Neural cell (in vitro differentiated cells): ENCODE measurements around the gene CELA2A. TPM values are rescaled to one million over a fixed set of nuclear protein-coding genes. Genes with fewer than 3 reads are reported as not detected.
"Not testable (repeated sequence)": the region's sequence is repeated elsewhere in the genome, so short reads cannot be mapped to it uniquely, and the experiment has no call there.

Source experiments
- H2AFZ ChIP-seq: fragments of 200-600, 300-800 bp; sonication (generic), shearing (Covaris generic); 2 replicates; pipeline ENCODE4 v1.6.0; 2014; ENCODE audit warnings: low read depth, mild to moderate bottlenecking, antibody characterized with exemption, low read length, moderate library complexity
- H3F3A ChIP-seq: fragments of 200-600 bp; shearing (Covaris generic); 2 replicates; pipeline ENCODE4 v1.6.1; 2016; ENCODE audit warnings: mild to moderate bottlenecking, moderate library complexity, mixed read lengths, antibody characterized with exemption, low read length; ENCODE audit not compliant: insufficient read depth, poor library complexity, severe bottlenecking
- H3K27ac ChIP-seq: fragments of 200-600, 300-800 bp; sonication (generic), shearing (Covaris generic); 2 replicates; pipeline ENCODE4 v1.5.1; 2014; ENCODE audit warnings: mild to moderate bottlenecking, low read length, moderate library complexity
- H3K27me3 ChIP-seq: fragments of 300-800, 200-600 bp; sonication (generic), shearing (Covaris generic); 2 replicates; pipeline ENCODE4 v1.6.0; 2014; ENCODE audit warnings: mild to moderate bottlenecking, low read depth, low read length, moderate library complexity; ENCODE audit not compliant: insufficient read depth
- H3K36me3 ChIP-seq: fragments of 300-800, 200-600 bp; sonication (generic), shearing (Covaris generic); 2 replicates; pipeline ENCODE4 v1.5.1; 2014; ENCODE audit warnings: mild to moderate bottlenecking, antibody characterized with exemption, low read length, moderate library complexity; ENCODE audit not compliant: insufficient read depth
- H3K4me2 ChIP-seq: fragments of 300-800, 200-600 bp; sonication (generic), shearing (Covaris generic); 2 replicates; pipeline ENCODE4 v1.6.0; 2014; ENCODE audit warnings: mild to moderate bottlenecking, low read length
- H3K4me3 ChIP-seq: fragments of 300-800, 200-600 bp; sonication (generic), shearing (Covaris generic); 2 replicates; pipeline ENCODE4 v1.5.1; 2014; ENCODE audit warnings: mild to moderate bottlenecking, low read length, moderate library complexity
- H3K79me2 ChIP-seq: fragments of 200-600 bp; shearing (Covaris generic); replicated peaks from 2 replicates; pipeline ENCODE4 v1.6.0; 2014; ENCODE audit warnings: mild to moderate bottlenecking, low read length, moderate library complexity; ENCODE audit not compliant: insufficient read depth
- H3K9ac ChIP-seq: fragments of 300-800, 200-600 bp; sonication (generic), shearing (Covaris generic); 2 replicates; pipeline ENCODE4 v1.6.1; 2016; ENCODE audit warnings: mild to moderate bottlenecking, low read length, mixed read lengths
- H3K9me2 ChIP-seq: fragments of 200-600 bp; shearing (Covaris generic); 2 replicates; pipeline ENCODE4 v1.6.1; 2016; ENCODE audit warnings: mild to moderate bottlenecking, low read length, mixed read lengths; ENCODE audit not compliant: insufficient read depth
- H3K9me3 ChIP-seq: fragments of 200-600, 300-800 bp; sonication (generic), shearing (Covaris generic); 2 replicates; pipeline ENCODE4 v1.6.1; 2016; ENCODE audit warnings: mild to moderate bottlenecking, mixed run types, low read length, moderate library complexity, mixed read lengths
- H4K20me1 ChIP-seq: fragments of 200-600 bp; shearing (Covaris generic); 2 replicates; pipeline ENCODE4 v1.6.1; 2016; ENCODE audit warnings: mild to moderate bottlenecking, mixed run types; ENCODE audit not compliant: insufficient read depth
- EP300 ChIP-seq: fragments of 450-650 bp; conservative IDR thresholded peaks from 2 replicates; pipeline ENCODE4 v1.6.1; 2014; ENCODE audit warnings: antibody characterized with exemption, mild to moderate bottlenecking, moderate library complexity; ENCODE audit not compliant: poor library complexity, severe bottlenecking
- EZH2 ChIP-seq: fragments of 200-600, 300-800 bp; shearing (Covaris generic), sonication (generic); IDR thresholded peaks from 2 replicates; pipeline ENCODE4 v1.6.1; 2014; ENCODE audit warnings: antibody characterized with exemption, low read length, borderline replicate concordance, mild to moderate bottlenecking; ENCODE audit not compliant: insufficient read depth, poor library complexity, severe bottlenecking
- MXI1 ChIP-seq: fragments of 450-650 bp; conservative IDR thresholded peaks from 2 replicates; pipeline ENCODE4 v1.6.1; 2014; ENCODE audit warnings: antibody characterized with exemption, mild to moderate bottlenecking; ENCODE audit not compliant: poor library complexity, severe bottlenecking
- POLR2AphosphoS5 ChIP-seq: IDR thresholded peaks from 2 replicates; pipeline ENCODE4 v1.6.1; 2012
- RAD21 ChIP-seq: fragments of 450-650 bp; conservative IDR thresholded peaks from 2 replicates; pipeline ENCODE4 v1.6.1; 2014; ENCODE audit warnings: antibody characterized with exemption, mild to moderate bottlenecking, moderate library complexity
- SMC3 ChIP-seq: fragments of 450-650 bp; conservative IDR thresholded peaks from 2 replicates; pipeline ENCODE4 v1.6.1; 2014; ENCODE audit warnings: antibody characterized with exemption, mild to moderate bottlenecking, moderate library complexity; ENCODE audit not compliant: poor library complexity
- TAF1 ChIP-seq: IDR thresholded peaks from 2 replicates; pipeline ENCODE4 v1.6.1; 2012; ENCODE audit warnings: low read depth
- polyA plus RNA-seq: library from polyadenylated mRNA; depleted of rRNA; stranded (reverse); fragments of >200 nt; gene quantifications from 2 replicates; pipeline ENCODE4 v1.2.3, GENCODE V29; 2014
- TF ChIP-seq, protein P1 (sequence below): fragments of 450-650 bp; IDR thresholded peaks from 2 replicates; pipeline ENCODE4 v1.5.1; 2014; ENCODE audit warnings: antibody characterized with exemption, mild to moderate bottlenecking, moderate library complexity; ENCODE audit not compliant: poor library complexity, severe bottlenecking
- TF ChIP-seq, protein P2 (sequence below): IDR thresholded peaks from 2 replicates; pipeline ENCODE4 v1.6.1; 2012; ENCODE audit warnings: borderline replicate concordance

CELA2A gene
- polyA plus RNA-seq, 1 donor from 2014 or later, result not detected

DNA sequence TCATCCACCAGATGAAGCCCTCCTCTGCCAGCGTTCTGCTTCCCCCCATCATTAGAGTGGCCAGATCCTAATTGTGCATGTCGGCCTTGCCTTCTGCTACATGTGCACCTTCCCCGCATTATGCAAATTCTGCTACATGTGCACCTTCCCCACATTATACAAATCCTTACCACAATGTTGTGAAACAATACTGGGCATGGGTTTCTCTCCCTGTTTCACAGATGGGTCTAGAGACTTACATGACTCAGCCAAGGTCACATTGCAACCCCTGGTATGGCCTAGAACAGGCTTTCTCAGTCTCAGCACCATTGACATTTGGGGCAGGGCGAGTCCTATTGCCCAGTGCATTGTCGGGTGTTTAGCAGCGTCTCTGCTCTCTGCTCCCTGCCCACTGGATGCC, 1.0 kb upstream of the CELA2A start (continued):
- no peak for TF ChIP-seq SMC3

DNA sequence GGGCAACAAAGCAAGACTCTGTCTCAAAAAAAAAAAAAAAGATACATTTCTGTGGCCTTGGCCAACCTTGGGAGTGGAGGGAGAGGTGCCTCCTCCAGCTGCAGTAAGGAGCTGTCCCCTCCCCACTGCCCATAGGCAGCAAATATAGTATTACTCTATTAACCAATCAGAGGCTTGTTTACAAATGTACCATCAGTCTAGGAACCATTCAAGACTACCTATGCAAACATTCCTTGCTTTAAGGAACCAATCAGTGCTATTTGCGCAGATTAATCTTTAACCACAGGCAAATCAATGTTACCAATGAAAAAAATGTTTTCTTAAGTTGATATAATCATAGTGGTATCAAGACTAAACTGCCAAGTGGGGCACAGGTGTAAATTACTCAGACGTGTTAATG, 1.1 kb downstream of the CELA2A start:
- Histone ChIP-seq H4K20me1 (no peaks in the 10 kb centered on the region), H3K27ac (no peak overlapping the region), H3K9me2 (no peaks in the 10 kb centered on the region), H3F3A (no peaks in the 10 kb centered on the region), H3K79me2 (no peaks in the 10 kb centered on the region), H3K4me3 (no peak overlapping the region), H3K36me3 (no peaks in the 10 kb centered on the region), H3K9me3 (no peaks in the 10 kb centered on the region), H3K27me3 (no peaks in the 10 kb centered on the region), H2AFZ (no peak overlapping the region), H3K4me2 (no peak overlapping the region), H3K9ac (no peak overlapping the region)
- no peak for TF ChIP-seq RAD21
- no peak for TF ChIP-seq EP300
- TF ChIP-seq, protein P1, sequence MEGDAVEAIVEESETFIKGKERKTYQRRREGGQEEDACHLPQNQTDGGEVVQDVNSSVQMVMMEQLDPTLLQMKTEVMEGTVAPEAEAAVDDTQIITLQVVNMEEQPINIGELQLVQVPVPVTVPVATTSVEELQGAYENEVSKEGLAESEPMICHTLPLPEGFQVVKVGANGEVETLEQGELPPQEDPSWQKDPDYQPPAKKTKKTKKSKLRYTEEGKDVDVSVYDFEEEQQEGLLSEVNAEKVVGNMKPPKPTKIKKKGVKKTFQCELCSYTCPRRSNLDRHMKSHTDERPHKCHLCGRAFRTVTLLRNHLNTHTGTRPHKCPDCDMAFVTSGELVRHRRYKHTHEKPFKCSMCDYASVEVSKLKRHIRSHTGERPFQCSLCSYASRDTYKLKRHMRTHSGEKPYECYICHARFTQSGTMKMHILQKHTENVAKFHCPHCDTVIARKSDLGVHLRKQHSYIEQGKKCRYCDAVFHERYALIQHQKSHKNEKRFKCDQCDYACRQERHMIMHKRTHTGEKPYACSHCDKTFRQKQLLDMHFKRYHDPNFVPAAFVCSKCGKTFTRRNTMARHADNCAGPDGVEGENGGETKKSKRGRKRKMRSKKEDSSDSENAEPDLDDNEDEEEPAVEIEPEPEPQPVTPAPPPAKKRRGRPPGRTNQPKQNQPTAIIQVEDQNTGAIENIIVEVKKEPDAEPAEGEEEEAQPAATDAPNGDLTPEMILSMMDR, result no peak
- TF ChIP-seq MXI1, result no peak
- no peak for TF ChIP-seq SMC3
- TF ChIP-seq TAF1, result no peak
- TF ChIP-seq EZH2, result no peak
- TF ChIP-seq, protein P2, sequence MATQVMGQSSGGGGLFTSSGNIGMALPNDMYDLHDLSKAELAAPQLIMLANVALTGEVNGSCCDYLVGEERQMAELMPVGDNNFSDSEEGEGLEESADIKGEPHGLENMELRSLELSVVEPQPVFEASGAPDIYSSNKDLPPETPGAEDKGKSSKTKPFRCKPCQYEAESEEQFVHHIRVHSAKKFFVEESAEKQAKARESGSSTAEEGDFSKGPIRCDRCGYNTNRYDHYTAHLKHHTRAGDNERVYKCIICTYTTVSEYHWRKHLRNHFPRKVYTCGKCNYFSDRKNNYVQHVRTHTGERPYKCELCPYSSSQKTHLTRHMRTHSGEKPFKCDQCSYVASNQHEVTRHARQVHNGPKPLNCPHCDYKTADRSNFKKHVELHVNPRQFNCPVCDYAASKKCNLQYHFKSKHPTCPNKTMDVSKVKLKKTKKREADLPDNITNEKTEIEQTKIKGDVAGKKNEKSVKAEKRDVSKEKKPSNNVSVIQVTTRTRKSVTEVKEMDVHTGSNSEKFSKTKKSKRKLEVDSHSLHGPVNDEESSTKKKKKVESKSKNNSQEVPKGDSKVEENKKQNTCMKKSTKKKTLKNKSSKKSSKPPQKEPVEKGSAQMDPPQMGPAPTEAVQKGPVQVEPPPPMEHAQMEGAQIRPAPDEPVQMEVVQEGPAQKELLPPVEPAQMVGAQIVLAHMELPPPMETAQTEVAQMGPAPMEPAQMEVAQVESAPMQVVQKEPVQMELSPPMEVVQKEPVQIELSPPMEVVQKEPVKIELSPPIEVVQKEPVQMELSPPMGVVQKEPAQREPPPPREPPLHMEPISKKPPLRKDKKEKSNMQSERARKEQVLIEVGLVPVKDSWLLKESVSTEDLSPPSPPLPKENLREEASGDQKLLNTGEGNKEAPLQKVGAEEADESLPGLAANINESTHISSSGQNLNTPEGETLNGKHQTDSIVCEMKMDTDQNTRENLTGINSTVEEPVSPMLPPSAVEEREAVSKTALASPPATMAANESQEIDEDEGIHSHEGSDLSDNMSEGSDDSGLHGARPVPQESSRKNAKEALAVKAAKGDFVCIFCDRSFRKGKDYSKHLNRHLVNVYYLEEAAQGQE, result no peak
- no peak for TF ChIP-seq POLR2AphosphoS5

DNA sequence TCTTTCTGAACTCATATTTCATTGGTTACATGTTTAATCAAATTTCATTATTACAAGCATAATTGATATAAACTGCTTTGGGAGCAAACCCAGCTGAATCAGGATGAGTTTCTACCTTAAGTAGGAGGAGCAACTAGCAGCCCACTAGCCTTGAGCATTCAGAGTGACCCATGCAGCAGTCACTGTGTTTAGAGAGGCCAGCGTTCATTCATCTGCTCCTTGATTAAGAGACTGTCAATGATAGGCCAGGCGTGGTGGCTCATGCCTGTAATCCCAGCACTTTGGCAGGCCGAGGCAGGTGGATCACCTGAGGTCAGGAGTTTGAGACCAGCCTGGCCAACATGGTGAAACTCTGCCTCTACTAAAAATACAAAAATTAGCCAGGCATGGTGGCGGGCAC, 1.9 kb downstream of the CELA2A start:
- not testable (repeated sequence) for H2AFZ ChIP-seq, H3K9me2 ChIP-seq, H3F3A ChIP-seq, H3K79me2 ChIP-seq, H3K27me3 ChIP-seq, H3K9ac ChIP-seq, H3K9me3 ChIP-seq, H3K36me3 ChIP-seq, H3K4me2 ChIP-seq, H4K20me1 ChIP-seq, H3K4me3 ChIP-seq, H3K27ac ChIP-seq
